B cell (primary cell): ENCODE data around the gene MYH11. TPM values are rescaled to one million over a fixed set of nuclear protein-coding genes. Genes with fewer than 3 reads are reported as not detected.

Experiments
- ATAC-seq: fragments of 200-7000 bp; cut with Tn5 transposase; one replicate; pipeline ENCODE4 v1.10.0; 2021; ENCODE audit warnings: low read depth, mild to moderate bottlenecking, moderate number of reproducible peaks, moderate library complexity
- CTCF ChIA-PET: fragments of 350-600 bp; sonication (Branson Sonifier 250); formaldehyde crosslinking; loops from one replicate; lab custom pipeline; 2021; ENCODE audit warnings: antibody characterized with exemption, inconsistent platforms; lab: Charles Lee
- POLR2A ChIA-PET: fragments of 350-600 bp; sonication (Branson Sonifier 250); formaldehyde crosslinking; loops from one replicate; lab custom pipeline; 2021; ENCODE audit warnings: antibody characterized with exemption; lab: Charles Lee
- DNase-seq: peaks from one replicate; pipeline ENCODE4 v3.0.0; 2013
- H2AFZ ChIP-seq: 2 replicates; pipeline ENCODE4 v1.6.1; 2012; ENCODE audit warnings: mild to moderate bottlenecking, low read depth, low read length; ENCODE audit not compliant: insufficient read depth, poor library complexity, severe bottlenecking
- H3K27ac ChIP-seq, 2 donors: 1 replicate in 1 of 2; 2 replicates in 1 of 2; pipeline ENCODE4 v1.5.1; 2012 to 2013; ENCODE audit warnings: low read length in 2 of 2, mild to moderate bottlenecking in 2 of 2, moderate library complexity in 1 of 2
- H3K27me3 ChIP-seq, 4 experiments: fragments of 200-600 bp in 1 of 4; sonication (generic) in 1 of 4; replicated peaks in 1 of 4; 1 replicate in 2 of 4; 2 replicates in 2 of 4; pipeline versions ENCODE4 v1.6.1 to v1.7.0; 2013 to 2016; ENCODE audit warnings: low read length in 3 of 4, mild to moderate bottlenecking in 2 of 4, mixed read lengths in 1 of 4, moderate library complexity in 1 of 4; ENCODE audit not compliant: insufficient read depth in 4 of 4, control insufficient read depth in 3 of 4; ENCODE audit errors: control extremely low read depth in 1 of 4
- H3K36me3 ChIP-seq, 2 experiments: replicated peaks in 1 of 2; 1 replicate in 1 of 2; 2 replicates in 1 of 2; pipeline versions ENCODE4 v1.6.1 to v1.7.1; 2013; ENCODE audit warnings: low read length in 1 of 2; ENCODE audit not compliant: insufficient read depth in 2 of 2, control insufficient read depth in 1 of 2; ENCODE audit errors: control extremely low read depth in 1 of 2, extremely low read depth in 1 of 2
- H3K4me1 ChIP-seq, 2 donors: fragments of 200-600 bp in 1 of 2; sonication (generic) in 1 of 2; 1 replicate in 1 of 2; 2 replicates in 1 of 2; pipeline versions ENCODE4 v1.5.1 to v1.6.1; 2013 to 2017; ENCODE audit warnings: low read length in 2 of 2; ENCODE audit not compliant: control insufficient read depth in 2 of 2, insufficient read depth in 2 of 2
- H3K4me2 ChIP-seq: replicated peaks from 2 replicates; pipeline ENCODE3; 2012; ENCODE audit warnings: mild to moderate bottlenecking, low read depth, low read length; ENCODE audit not compliant: poor library complexity, severe bottlenecking
- H3K4me3 ChIP-seq, 5 experiments: fragments of 200-600 bp in 1 of 5; sonication (generic) in 1 of 5; 1 replicate in 3 of 5; 2 replicates in 2 of 5; pipeline versions ENCODE4 v1.5.1 to v1.7.0; 2011 to 2016; ENCODE audit warnings: low read length in 4 of 5, mild to moderate bottlenecking in 4 of 5, low read depth in 2 of 5, control low read depth in 1 of 5, moderate library complexity in 1 of 5; ENCODE audit not compliant: insufficient read depth in 1 of 5; ENCODE audit errors: control extremely low read depth in 1 of 5, extremely low read depth in 1 of 5
- H3K79me2 ChIP-seq: fragments of 200-600 bp; sonication (generic); one replicate; pipeline ENCODE4 v1.6.0; 2016; ENCODE audit warnings: low read length; ENCODE audit not compliant: control insufficient read depth, insufficient read depth
- H3K9ac ChIP-seq: fragments of 200-600 bp; sonication (generic); 2 replicates; pipeline ENCODE4 v1.6.1; 2017; ENCODE audit warnings: mild to moderate bottlenecking, low read length, moderate library complexity
- H3K9me3 ChIP-seq, 3 donors: one replicate each; pipeline versions ENCODE4 v1.6.1 to v1.7.1; 2013; ENCODE audit warnings: low read length in 2 of 3; ENCODE audit not compliant: control insufficient read depth in 2 of 3, insufficient read depth in 1 of 3; ENCODE audit errors: control extremely low read depth in 1 of 3
- H4K20me1 ChIP-seq: 2 replicates; pipeline ENCODE4 v1.6.0; 2012; ENCODE audit warnings: mild to moderate bottlenecking, low read length; ENCODE audit not compliant: insufficient read depth, control insufficient read depth, poor library complexity, severe bottlenecking
- H3K27ac Mint-ChIP-seq: one replicate; pipeline ENCODE4 v1.8.0; 2021; ENCODE audit warnings: mixed read lengths
- H3K27me3 Mint-ChIP-seq: one replicate; pipeline ENCODE4 v1.8.0; 2021; ENCODE audit warnings: mixed read lengths
- H3K4me1 Mint-ChIP-seq: one replicate; pipeline ENCODE4 v1.8.0; 2021; ENCODE audit warnings: mixed read lengths
- H3K4me3 Mint-ChIP-seq: one replicate; pipeline ENCODE4 v1.8.0; 2021; ENCODE audit warnings: mixed read lengths
- H3K9me3 Mint-ChIP-seq: one replicate; pipeline ENCODE4 v1.8.0; 2022; ENCODE audit warnings: mixed read lengths; ENCODE audit not compliant: insufficient read depth
- CTCF ChIP-seq: fragments of 200-600 bp; IDR thresholded peaks from one replicate; pipeline ENCODE4 v1.8.0; 2022; ENCODE audit warnings: antibody characterized with exemption, mild to moderate bottlenecking
- EZH2 ChIP-seq: IDR thresholded peaks from 2 replicates; pipeline ENCODE4 v1.6.1; 2012; ENCODE audit warnings: borderline replicate concordance, low read depth, mild to moderate bottlenecking, moderate library complexity, low read length; ENCODE audit not compliant: insufficient read depth, poor library complexity, severe bottlenecking
- WGBS: methylation state at CpG from one replicate; pipeline ENCODE4 v1.1.5; 2013; ENCODE audit warnings: missing lambda C conversion rate; ENCODE audit not compliant: insufficient coverage; 5-methylcytosine and 5-hydroxymethylcytosine counted together
- intact Hi-C: fragments of 100-400 bp; cut with micrococcal nuclease; formaldehyde crosslinking; loops from one replicate; pipeline ENCODE4 v1.10.0; 2022
- polyA plus RNA-seq: library from polyadenylated mRNA; depleted of rRNA; stranded (reverse); fragments of >200 nt; gene quantifications from 2 replicates; pipeline ENCODE4 v1.2.3, GENCODE V29; 2012
- total RNA-seq, 2 donors: library from RNA; stranded (reverse); fragments of 120-200 nt in 1 of 2; gene quantifications; 1 replicate in 1 of 2; 2 replicates in 1 of 2; pipeline versions ENCODE4 v1.2.3 to v1.2.4, GENCODE V29; 2013 to 2022

Gene MYH11
- total and polyA plus RNA-seq, 2 donors (not counting 1 experiment from before 2014, with no cell fraction given), result 0.05 to 0.16 TPM

DNA sequence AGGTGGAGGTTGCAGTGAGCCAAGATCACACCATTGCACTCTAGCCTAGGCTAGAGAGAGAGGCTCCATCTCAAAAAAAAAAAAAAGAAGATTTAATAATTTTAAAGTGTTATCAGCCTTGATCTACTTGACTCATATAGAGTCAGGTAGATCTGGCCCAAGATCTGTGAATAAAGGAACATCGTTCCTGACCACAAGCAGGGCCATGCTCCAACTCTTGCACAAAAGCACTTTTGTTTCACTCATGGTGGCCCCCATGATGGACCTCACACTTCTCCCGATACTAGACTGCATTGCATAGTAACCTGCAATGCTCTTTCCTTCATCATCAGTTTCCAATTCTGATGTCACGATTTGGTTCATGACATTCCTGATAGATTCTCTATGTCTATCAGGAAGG, 5.2 kb upstream of the MYH11 start:
- POLR2A ChIA-PET, result no interaction called here
- Mint-ChIP-seq H3K9me3 (no peaks in the 10 kb centered on the region), H3K27me3 (peaks cover 12% of the 10 kb centered on the region), H3K4me1 (peaks cover 7% of the 10 kb centered on the region), H3K27ac (no peak overlapping the region), H3K4me3 (no peak overlapping the region)
- no peaks in the 10 kb centered on the region for H3K79me2 ChIP-seq
- WGBS, result 89% methylated on average over 3 of the region's 3 CpGs
- intact Hi-C loops, result no loop called here
- H3K36me3 ChIP-seq, result peaks cover 8 to 20% of the 10 kb centered on the region in 2 experiments
- no peaks in the 10 kb centered on the region for H4K20me1 ChIP-seq
- H3K9ac ChIP-seq, result no peak overlapping the region
- H3K27me3 ChIP-seq, result peaks cover 0 to 21% (median 8%) of the 10 kb centered on the region in 4 experiments
- no peak overlapping the region for H3K4me2 ChIP-seq
- H3K27ac ChIP-seq, result no peak overlapping the region
- CTCF ChIA-PET, result no interaction called here
- no peak for ATAC-seq
- TF ChIP-seq EZH2, result no peak
- TF ChIP-seq CTCF, result no peak
- no peak for DNase-seq
- H3K4me3 ChIP-seq, result no peak overlapping the region
- H3K9me3 ChIP-seq, result no peaks in the 10 kb centered on the region
- peaks cover 11 to 12% of the 10 kb centered on the region in 2 donors for H3K4me1 ChIP-seq
- no peak overlapping the region for H2AFZ ChIP-seq

DNA sequence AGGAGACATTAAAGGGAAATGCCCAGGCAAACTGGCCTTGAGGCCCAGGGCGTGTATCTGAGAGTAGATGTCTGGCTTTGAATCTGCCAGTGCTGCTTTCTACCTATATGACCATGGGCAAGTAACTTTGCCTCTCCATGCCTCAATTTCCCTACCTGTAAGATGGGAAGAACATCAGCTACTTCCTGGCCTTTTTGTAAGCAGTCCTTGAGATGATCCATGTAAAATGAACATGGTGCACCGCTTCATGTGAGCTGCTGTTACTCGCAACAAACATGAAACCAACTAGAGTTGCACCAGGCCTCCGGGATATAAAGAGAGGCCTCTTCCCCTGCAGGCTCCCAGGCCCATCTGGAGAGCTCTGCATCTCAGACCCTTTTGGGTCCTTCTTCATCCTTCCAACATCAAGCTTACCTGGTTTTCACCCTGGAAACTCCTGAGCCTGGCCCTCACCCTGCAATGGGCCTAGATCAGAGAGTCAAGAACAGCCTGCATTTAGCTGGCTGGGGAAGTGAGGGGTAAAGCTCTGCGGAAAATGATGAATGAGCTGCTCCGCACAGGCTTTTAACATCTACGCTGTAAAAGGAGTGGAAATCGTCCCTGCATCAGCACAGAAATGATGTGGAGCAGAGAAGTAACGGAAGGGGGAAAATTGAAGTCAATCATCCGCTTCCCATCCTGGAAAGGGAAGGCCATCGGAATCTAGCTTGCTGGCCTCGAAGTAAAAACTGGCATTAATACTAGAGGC, 2.3 kb upstream of the MYH11 start:
- Histone ChIP-seq H3K36me3 (no peaks in the 10 kb centered on the region), H3K27ac (no peak overlapping the region), H2AFZ (no peak overlapping the region), H3K79me2 (no peaks in the 10 kb centered on the region), H3K4me2 (no peak overlapping the region), H3K27me3 (peaks cover 0 to 28% (median 14%) of the 10 kb centered on the region in 4 experiments), H3K4me3 (no peak overlapping the region), H4K20me1 (no peaks in the 10 kb centered on the region), H3K4me1 (peaks cover 24 to 31% of the 10 kb centered on the region in 2 donors), H3K9me3 (peaks cover 0 to 1% (median 0%) of the 10 kb centered on the region in 3 donors), H3K9ac (no peak overlapping the region)
- ATAC-seq (no peak), DNase-seq (no peak)
- H3K27ac Mint-ChIP-seq, result no peak overlapping the region
- H3K4me1 Mint-ChIP-seq, result peaks cover 19% of the 10 kb centered on the region
- H3K9me3 Mint-ChIP-seq, result no peaks in the 10 kb centered on the region
- ChIA-PET POLR2A (no interaction called here), CTCF (interaction anchor here (0.6 to 1.9 kb wide), 3 partner anchors 13 to 268 kb away, joined by 3 to 7 read pairs (median 6); no protein-coding TSS in a partner anchor)
- intact Hi-C loops, result no loop called here
- TF ChIP-seq EZH2 (no peak), CTCF (no peak)
- WGBS, result 98% methylated on average over 11 of the region's 12 CpGs
- no peak overlapping the region for H3K4me3 Mint-ChIP-seq
- H3K27me3 Mint-ChIP-seq, result peaks cover 22% of the 10 kb centered on the region
